Muscle of arm (tissue), 12 donors: ENCODE data around the gene MAGI2. TPM values are rescaled to one million over a fixed set of nuclear protein-coding genes. Genes with fewer than 3 reads are reported as not detected.

Experiments
- DNase-seq: peaks from one replicate; pipeline ENCODE4 v3.0.0-alpha.2; 2013
- polyA plus RNA-seq, 12 donors: library from polyadenylated mRNA; unstranded; fragments of 120-200 nt; gene quantifications; one replicate each; pipeline ENCODE4 v1.2.1, GENCODE V29; 2013; ENCODE audit not compliant: insufficient read length in 12 of 12

The MAGI2 gene
- polyA plus RNA-seq, 12 donors = 4.4 to 8.6 (median 6.4) TPM; not detected in 1

DNA sequence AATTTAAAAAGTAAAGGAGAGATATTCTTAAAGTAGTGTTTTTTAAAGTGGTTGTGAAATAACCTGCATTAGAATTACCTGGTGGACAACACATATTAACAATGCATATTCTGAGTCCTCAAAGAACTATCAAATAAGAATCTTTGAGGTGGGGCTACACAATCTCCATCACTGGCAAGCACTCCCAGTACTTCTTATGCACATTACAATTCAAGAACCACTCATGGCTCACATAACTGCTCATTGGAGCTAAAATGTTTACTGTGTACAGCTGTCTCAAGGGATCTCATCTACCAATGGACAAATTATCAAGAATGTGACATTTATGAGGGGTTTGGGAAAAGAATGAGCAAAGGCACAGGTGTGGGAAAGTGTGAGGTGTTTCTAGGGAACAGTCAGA is 962.9 kb downstream of the MAGI2 start:
- no peak for DNase-seq

DNA sequence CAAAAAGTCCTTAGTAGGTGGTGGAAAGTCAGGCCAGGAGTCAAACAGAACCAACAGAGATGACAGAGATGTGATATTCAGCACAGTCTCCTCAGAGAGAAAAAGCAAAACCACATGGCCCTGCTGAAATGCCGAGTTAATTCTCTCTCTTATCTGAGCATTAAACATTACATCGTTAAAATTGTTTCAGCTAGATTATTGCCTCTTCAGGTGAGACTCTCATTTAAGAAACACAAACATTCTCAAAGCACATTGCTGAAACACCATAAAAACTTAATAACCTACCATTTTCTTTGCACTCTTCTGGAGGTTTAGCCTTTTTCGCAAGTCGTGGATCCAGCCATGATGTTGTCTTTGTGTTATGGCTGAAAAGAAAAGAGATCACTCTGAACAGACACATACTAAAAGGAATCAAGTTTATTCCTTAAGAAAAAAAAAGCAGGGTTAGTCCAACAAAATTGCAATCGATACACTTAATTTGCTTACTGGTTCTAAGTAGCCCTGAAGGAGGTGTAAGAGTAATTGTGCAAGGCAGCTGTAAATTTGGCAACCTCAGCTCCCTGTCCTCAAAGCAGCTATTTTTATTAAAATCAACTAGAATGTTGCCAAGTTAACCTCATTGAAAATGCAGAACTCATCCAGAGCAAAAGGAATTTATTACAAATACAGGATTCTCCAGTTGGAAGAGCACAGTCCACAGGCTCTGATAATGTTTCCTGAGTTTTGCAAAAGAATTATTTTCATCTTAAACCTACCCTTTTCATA is 963.8 kb downstream of the MAGI2 start:
- peak; percentile 41 for DNase-seq

DNA sequence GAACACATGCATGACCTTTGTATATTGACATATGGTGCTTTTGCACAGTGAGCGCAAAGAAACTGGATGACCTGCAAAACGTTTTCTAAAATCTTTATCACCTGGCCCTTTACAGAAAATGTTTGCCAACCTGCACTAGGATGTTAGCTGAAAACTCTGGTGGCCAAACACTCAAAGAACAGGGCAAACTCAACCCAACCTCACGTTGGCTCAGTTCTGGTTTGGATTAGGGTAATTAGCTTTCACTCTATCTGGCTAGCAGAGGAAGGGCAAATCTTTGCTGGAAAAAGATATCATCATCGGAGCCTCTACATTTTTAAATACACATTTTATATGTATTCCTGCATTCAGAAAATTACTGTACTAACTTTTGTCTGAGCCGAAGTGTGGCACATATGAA is 966.0 kb downstream of the MAGI2 start:
- no peak for DNase-seq

DNA sequence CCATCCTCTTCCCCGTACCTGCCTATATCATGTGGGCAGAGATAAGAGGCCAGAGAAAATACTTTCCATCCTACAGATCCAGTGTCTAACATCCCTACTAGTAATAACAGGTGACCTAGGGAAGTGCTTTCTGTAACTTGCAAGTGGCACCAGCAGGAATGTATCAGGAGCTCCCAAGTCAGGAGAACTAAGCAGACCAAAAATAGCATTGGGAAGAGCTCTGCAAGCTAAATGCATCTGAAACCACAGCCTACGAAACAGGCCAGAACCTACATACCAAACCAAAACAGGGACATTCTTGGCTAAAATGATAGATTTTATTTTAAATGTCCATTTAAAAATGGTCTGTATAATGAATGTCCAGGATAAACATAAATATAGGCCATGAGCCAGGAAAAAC is 974.1 kb downstream of the MAGI2 start:
- DNase-seq = no peak

DNA sequence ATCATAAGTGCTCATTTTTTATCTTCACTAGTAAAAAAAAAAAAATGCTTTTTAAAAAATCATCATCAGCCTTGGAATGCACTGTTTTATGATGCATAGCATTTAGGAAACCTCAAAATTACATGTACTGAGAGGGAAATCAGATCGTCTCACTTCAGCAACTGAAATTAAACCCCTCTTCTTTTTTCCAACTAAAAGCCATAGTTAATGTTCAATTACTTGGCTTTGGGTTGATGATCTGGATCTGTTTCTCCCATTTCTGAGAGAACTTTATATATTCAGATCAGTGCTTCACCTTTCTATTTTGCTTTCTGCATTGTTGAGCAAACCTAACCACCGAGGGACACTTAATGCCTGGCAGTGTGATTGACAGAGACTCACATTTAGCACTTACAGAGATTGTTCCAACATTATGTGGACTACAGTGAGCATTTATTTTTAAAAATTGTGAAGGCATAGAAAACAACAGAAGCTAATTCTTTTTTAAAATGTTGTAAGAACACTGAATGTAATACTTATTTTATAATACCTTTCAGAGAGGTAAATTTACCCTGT is 976.5 kb downstream of the MAGI2 start:
- no peak for DNase-seq

DNA sequence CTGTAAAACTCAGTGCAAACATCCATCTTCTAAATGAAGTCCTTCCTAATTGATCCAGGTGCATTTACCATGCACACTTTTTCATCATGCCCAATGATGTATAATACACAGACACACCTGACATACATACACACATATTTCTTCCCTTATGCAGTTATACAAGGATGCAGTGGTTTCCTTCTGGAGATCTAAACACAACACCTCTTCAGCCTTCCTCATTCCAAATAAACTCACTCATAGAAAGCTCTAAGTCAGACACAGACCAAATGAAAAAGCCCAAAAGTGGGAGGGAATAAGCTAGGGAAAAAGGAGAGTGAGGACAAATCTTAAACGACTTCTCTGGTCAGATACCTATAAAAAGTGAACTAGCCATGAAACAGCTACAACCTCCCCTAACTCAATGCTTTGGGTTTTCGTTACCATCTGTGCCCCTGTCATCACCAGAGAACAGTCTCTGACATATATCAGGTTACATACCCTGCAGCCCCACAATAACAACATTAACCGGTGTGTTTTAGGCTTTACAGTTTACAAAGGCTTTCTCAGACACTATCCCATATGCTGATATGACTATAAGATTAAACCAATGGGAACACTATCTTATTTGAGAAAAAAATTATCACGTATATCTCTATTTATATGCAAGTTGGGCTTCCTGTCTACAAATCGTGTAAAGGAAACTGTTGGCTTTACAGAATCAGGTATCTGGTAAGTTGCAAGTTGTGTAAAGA is 979.7 kb downstream of the MAGI2 start:
- DNase-seq = no peak

DNA sequence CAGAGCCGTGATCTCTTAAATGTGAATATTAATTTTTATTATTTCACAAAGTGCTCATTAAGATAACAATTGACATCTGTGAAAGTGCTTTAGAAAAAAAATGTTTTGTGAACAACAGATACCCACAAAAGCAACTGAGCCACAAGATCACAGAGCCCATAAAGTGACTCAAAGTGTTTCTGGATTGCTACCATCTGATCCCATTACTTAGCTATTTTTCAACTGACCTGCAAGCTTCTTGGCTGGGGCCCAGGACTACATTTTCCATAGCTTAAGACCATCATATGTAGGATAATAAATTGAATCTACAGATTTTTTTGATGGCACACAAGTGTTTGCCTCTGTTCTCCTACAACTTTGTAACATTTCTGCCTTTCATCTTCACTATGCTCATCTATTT is 980.4 kb downstream of the MAGI2 start:
- peak; percentile 8 for DNase-seq

DNA sequence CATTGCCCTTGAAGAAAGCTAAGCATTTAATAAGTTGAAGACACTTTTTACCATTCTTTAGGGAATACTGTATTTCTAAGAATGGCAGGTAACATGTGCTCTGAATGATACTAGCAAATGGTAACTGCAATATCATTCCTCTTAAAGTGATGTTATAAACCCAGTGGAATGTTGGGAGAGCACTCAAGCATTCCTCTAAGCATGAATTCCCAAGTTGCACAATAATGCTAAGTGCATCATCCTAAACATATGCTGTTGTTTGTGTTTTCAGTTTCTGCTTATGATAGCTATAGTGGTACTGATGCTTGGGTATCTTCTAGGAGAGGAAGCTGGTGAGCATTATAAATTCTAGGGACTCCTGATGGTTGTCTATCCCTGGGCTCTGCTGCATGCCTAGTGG is 980.9 kb downstream of the MAGI2 start:
- DNase-seq = no peak

DNA sequence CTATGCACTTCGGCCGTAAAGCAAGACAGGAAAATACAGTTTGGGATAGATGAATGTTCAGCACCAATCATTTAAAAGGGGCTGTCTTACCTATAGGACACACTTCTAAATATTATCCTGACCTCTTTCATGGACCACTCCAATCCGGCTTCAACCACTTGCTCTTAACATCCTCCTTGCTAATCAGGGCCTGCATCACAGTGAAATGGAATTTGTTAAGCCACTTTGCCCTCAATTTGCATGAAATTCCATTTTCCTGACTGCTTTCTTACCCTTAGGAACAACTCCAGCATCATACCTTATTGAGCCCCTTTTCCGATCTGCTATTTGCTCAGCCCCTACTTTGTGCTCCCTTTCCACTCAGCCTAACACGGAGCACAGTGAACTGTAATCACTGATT is 987.6 kb downstream of the MAGI2 start:
- DNase-seq = no peak

DNA sequence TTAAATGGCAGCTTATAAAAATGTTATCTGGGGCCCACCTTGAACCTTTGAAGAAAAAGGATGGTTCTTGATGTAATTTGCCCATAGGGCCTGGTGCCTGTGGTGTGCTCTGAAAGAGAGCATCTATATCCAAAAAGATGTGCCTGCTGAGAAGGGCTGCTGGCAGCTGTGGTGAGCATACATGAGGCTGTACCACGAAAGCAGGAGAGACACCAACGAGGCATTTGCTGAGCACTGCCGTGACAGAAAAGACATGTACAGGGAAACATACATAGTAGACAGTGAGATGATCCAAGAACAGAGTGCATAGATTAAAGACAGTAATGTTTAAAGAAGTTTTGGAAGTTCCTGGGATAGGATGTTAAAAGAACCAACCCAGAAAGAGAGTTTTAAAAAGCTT is 990.4 kb downstream of the MAGI2 start:
- DNase-seq = no peak

DNA sequence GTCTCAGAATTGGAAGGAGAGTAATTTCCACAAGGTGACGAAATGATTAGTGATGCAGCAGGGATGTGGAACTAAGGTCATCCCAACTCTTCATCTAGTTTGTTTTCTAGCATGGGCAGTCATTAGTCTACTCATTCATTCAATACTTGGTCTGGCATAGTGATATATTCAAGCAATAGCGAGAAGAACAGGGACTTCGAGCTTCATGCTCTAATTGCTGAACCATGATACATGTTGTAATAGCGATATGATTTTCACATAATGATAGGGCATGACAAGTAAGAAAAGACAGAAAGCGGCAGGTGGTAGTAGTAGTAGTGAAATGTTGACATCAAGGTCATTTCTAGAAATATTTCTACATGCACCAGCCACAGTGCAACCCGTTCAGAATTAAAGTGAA is 1002.8 kb downstream of the MAGI2 start:
- no peak for DNase-seq

DNA sequence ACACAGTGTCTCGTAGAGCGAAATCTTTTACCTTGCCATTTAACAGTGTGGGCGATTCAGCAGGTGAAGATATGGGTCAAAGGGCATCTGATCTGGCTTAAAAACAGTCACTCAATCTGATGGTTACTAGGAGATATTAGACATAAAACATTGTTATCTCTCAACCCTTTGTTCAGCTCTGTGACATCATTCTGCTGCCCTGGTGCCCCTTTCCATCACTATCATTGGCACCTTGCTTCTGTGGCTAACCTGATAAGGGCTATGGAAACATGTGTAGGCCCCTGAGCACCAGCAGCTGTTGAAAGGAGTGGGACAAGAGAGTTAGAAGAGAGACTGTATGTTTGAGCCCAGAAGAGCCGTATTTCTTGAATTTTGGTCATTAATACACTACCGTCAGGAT is 1004.6 kb downstream of the MAGI2 start:
- no peak for DNase-seq

DNA sequence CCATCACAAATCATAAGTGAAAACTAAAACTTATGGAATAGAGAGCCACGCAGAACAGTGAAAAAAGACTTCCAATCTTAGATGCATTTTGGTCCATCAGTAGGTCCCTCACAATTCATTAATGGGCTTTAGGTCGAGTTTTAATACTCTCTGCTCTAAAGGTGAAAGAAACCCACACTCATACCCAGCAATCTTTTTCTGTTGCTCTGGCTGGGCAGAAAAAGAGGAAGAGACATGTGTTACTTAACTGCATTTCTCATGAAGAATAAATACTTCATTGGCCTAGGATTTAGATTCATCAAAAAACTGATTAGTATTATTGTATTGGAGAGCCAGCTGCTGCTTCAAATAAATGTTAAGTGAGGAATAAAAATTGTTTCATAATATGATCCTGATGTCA is 1009.2 kb downstream of the MAGI2 start:
- no peak for DNase-seq

DNA sequence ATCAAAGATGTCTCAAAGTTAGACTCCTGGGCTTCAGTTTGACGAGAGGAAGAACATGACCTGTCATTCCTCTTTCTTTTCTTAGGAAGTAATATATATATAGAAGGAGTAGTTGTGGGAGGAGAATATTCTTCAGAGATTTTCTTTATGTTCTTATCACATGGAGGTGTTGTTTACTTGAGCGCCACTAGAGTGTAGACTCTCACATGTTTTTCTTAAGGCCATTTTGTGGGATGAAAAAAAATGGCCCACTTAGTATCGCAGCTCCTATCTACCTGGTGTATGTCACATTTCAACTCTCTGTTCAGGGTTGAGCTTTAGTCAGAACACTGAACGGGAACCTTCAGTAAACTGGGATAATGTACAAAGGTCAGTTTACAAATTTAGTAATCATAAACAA is 1009.7 kb downstream of the MAGI2 start:
- no peak for DNase-seq

DNA sequence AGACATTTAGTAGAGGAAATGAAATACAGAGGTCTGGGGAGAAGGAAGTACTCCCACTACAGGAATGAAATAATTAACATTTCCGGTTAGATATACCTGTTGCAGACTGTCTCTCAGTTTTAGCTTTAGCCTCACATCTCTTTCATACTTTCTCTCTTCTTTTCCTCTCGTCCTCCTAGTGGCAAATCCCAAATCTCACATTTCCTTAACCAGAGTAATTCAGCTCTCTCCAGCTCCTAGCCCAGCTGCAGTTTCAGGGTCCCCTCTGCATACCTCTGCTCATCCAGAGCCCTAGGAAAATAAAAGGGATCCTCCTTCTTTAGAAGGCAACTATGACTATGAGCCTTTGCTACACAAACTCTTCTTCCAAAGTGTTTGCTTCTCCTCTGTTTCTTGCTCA is 1011.7 kb downstream of the MAGI2 start:
- DNase-seq = no peak

DNA sequence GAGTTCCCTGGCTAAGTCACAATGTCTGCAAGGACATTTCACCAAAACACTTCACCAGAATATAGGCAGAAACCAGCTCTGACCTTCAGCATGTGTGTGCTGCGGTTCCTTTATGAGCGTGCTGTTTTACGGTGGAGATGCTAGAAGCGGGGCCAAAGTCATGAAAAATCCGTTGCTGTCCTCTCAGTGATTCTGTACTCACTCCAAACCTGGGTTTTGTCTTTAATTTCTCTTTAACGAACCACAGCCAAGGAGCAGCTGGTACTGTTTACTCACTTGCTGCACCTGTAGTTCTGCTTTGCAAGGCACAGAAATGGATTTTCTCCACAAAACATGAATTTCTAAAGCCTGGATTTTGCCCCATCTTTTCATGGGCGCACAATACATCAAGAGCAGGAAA is 1015.0 kb downstream of the MAGI2 start:
- DNase-seq = no peak

DNA sequence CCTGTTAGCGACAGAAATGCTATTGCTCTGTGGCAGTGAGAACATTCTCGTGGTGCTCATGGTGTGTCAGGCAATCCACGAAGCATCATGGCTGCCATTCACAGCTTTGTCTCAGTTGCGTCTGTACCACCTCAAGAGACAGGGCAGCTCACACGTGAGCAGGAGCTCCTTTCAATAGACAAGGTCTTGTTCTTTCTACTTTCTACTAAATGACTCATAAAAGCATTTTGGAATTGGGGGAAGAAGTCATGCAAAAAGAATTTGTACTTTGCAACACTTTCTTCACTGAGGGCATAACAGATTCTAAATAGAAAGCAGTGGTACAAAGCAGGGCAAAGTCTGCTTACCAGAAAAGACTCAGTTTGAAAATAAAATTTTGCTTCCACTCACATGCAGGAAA is 1016.3 kb downstream of the MAGI2 start:
- DNase-seq = no peak

DNA sequence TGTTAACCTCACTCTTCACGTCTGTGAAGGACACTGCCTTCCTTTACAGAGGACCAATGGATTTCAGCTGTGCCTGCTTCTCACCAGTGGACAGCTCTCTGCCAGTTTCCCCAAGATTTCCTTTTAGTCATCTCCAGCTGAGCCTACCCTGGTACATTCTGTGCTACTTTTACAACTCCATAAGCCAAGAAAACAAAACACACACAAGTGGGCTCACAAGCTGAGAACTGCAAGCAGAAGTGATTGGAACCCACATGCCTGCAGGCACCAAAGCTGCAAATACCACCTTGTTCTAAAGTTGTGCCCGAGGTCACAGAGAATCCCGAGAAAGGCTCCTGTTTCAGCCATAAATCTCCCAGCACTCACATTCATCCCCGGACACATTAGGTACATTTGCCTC is 1018.1 kb downstream of the MAGI2 start:
- DNase-seq = no peak

DNA sequence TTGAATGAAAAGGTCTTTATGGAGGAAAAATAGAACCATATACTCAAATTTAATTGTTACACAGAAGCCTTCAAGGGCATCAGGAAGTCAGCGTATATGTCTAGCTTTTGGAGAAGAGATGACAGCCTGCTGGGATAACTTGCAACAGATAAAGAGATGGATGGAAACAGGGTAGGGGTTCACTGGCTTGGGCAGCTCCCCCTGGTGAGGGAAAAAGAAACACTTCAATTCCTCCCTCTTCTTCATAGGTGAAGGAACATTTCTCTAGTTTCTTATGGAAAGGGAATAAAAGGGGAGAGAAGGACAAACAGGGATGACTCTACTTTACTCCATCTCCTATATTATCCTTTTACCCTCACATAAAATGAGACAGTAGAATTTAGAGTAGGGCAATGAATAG is 1019.2 kb downstream of the MAGI2 start:
- DNase-seq = no peak

DNA sequence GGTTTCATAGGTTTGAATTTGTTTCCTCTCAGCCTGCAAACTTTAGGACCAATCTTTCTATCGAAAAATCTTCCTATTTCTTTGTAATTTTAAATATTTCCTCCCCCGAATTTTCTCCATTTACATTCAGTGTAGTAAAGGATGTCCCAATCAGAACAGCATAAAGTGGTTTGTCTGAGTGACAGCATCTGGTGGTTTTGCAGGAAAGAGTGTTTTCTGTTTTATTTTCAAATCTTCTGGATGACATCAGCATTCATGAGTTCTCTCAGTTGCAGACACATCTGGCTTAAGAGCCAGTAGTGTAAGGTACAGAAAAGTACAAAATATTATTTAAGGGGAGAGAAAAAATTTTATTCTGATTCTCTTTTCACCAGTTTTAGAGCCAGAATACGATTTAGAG is 1020.0 kb downstream of the MAGI2 start:
- DNase-seq = no peak

DNA sequence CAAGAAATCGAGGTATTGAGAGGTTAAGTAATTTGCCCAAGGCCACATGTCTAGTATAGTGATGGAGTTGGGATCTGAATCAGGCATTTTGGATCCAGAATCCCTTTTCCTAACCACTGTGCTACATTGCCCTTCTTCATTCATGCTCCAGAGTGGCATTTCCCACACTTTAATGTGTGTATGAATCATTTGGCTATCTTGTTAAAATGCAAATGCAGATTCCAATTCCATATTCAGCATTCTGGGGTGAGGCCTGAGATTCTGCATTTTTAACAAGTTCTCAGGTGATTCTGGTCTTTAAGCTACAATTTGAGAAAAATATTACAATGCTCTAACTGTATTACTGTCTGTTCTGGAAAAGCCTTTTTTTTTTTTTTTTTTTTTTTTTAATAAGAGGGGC is 1023.6 kb downstream of the MAGI2 start:
- no peak for DNase-seq

DNA sequence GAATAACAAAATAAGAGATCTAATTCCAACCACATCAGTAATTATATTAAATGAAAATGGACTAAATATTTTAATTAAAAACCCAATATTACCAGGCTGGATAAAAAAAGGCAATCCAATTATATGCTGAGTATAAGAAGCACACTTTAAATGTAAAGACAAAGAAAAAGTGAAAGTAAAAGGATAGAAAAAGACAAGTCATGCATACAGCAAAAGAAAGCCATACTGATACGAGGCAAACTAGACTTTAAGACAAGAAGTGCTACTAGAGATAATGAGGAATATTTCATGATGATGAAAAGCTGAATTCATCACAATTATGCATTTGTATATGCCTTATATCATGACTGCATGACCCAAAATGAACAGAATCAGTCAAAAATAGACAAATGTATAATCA is 1026.3 kb downstream of the MAGI2 start:
- no peak for DNase-seq

DNA sequence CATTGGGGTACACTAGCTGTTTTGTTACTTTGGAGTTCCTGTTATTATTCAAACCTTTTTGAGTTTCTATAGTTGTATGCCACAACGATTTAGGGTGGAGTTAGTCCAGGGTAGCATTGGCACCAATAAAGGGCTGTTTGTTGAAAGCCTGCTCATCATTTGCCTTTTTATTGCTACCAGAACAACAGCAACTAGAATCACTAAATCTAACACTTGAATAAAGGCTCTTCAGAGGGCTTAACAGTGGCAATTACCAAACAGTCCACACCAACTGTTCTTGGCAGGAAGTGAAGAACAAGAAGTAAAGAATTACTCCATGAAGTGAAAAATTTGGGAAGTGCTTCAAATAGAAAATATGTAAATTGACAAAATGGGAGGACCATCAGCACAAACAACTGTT is 1033.5 kb downstream of the MAGI2 start:
- DNase-seq = no peak
